ENCODE data around the gene SETD4. TPM values are rescaled to one million over a fixed set of nuclear protein-coding genes. Genes with fewer than 3 reads are reported as not detected.

The SETD4 gene
- total and polyA plus RNA-seq, 9 donors: 14.0 to 20.1 (median 15.1) TPM

GRCh38 chr21:36069713-36070583 is 9.6 kb upstream of the SETD4 start, which contains the start of gene CBR1:
Gene CBR1, plus strand, starts transcription at chr21:36070024. Its CDS starts 92 bp downstream, at chr21:36070116.
- under 1% methylated on average over 69 of the region's 71 CpGs for WGBS (ENCODE audit: insufficient coverage)
- peak; percentile 93 for DNase-seq
- peaks cover 16% of the 10 kb centered on the region for H3K36me3 ChIP-seq (ENCODE audit: control insufficient read depth, insufficient read depth, low read length)
- no peaks in the 10 kb centered on the region for H3K27me3 ChIP-seq (ENCODE audit: control insufficient read depth, insufficient read depth, low read length)
- H3K4me3 ChIP-seq (ENCODE audit: low read length): peak within 1 kb of the TSS; percentile 71
- peak within 1 kb of the TSS; percentile 67 for H3K27ac ChIP-seq (ENCODE audit: low read length)
- H3K9me3 ChIP-seq (replicated peaks; ENCODE audit: control insufficient read depth, low read depth, low read length): peaks cover 5% of the 10 kb centered on the region
- H3K4me1 ChIP-seq (ENCODE audit: control insufficient read depth, insufficient read depth, low read length): peaks cover 11% of the 10 kb centered on the region

GRCh38 chr21:36068748-36069398 is 8.5 kb upstream of the SETD4 start:
- Histone ChIP-seq H3K27ac (ENCODE audit: low read length) (no peak overlapping the region), H3K36me3 (ENCODE audit: control insufficient read depth, insufficient read depth, low read length) (peaks cover 16% of the 10 kb centered on the region), H3K27me3 (ENCODE audit: control insufficient read depth, insufficient read depth, low read length) (no peaks in the 10 kb centered on the region), H3K4me3 (ENCODE audit: low read length) (no peak overlapping the region), H3K4me1 (ENCODE audit: control insufficient read depth, insufficient read depth, low read length) (peaks cover 11% of the 10 kb centered on the region), H3K9me3 (replicated peaks; ENCODE audit: control insufficient read depth, low read depth, low read length) (peaks cover 5% of the 10 kb centered on the region)
- DNase-seq: no peak
- WGBS (ENCODE audit: insufficient coverage): 98% methylated on average over 4 of the region's 5 CpGs

GRCh38 chr21:36065497-36066036 is 5.2 kb upstream of the SETD4 start:
- H3K4me1 ChIP-seq (ENCODE audit: control insufficient read depth, insufficient read depth, low read length): peaks cover 9% of the 10 kb centered on the region
- H3K4me3 ChIP-seq (ENCODE audit: low read length): no peak overlapping the region
- no peak overlapping the region for H3K27ac ChIP-seq (ENCODE audit: low read length)
- peaks cover 5% of the 10 kb centered on the region for H3K9me3 ChIP-seq (replicated peaks; ENCODE audit: control insufficient read depth, low read depth, low read length)
- WGBS (ENCODE audit: insufficient coverage): 63% methylated on average over 1 of the region's 3 CpGs
- H3K27me3 ChIP-seq (ENCODE audit: control insufficient read depth, insufficient read depth, low read length): no peaks in the 10 kb centered on the region
- no peak for DNase-seq
- no peaks in the 10 kb centered on the region for H3K36me3 ChIP-seq (ENCODE audit: control insufficient read depth, insufficient read depth, low read length)

- H3K36me3 ChIP-seq (ENCODE audit: control insufficient read depth, insufficient read depth, low read length): no peaks in the 10 kb centered on the region
- no peak for DNase-seq
- WGBS (ENCODE audit: insufficient coverage): 100% methylated on average over 2 of the region's 4 CpGs
Observed at GRCh38 chr21:36064085-36064460, 3.7 kb upstream of the SETD4 start.

GRCh38 chr21:36063375-36064084 is 3.2 kb upstream of the SETD4 start:
- WGBS (ENCODE audit: insufficient coverage): 87% methylated on average over 13 of the region's 14 CpGs
- H3K36me3 ChIP-seq (ENCODE audit: control insufficient read depth, insufficient read depth, low read length): no peaks in the 10 kb centered on the region

More at GRCh38 chr21:36064085-36064460, 3.7 kb upstream of the SETD4 start:
- H3K27me3 ChIP-seq (ENCODE audit: control insufficient read depth, insufficient read depth, low read length): no peaks in the 10 kb centered on the region
- H3K4me1 ChIP-seq (ENCODE audit: control insufficient read depth, insufficient read depth, low read length): peaks cover 11% of the 10 kb centered on the region
- peaks cover 4% of the 10 kb centered on the region for H3K9me3 ChIP-seq (replicated peaks; ENCODE audit: control insufficient read depth, low read depth, low read length)
- H3K27ac ChIP-seq (ENCODE audit: low read length): no peak overlapping the region
- H3K4me3 ChIP-seq (ENCODE audit: low read length): no peak overlapping the region

GRCh38 chr21:36061445-36061844 is 1.1 kb upstream of the SETD4 start:
- DNase-seq: no peak
- WGBS (ENCODE audit: insufficient coverage): no CpG with 5 or more reads among the region's 2 CpGs
- H3K4me3 ChIP-seq (ENCODE audit: low read length): no peak overlapping the region

More at GRCh38 chr21:36063375-36064084, 3.2 kb upstream of the SETD4 start:
- no peak overlapping the region for H3K27ac ChIP-seq (ENCODE audit: low read length)
- H3K27me3 ChIP-seq (ENCODE audit: control insufficient read depth, insufficient read depth, low read length): no peaks in the 10 kb centered on the region
- no peak for DNase-seq
- H3K4me1 ChIP-seq (ENCODE audit: control insufficient read depth, insufficient read depth, low read length): peaks cover 12% of the 10 kb centered on the region
- no peaks in the 10 kb centered on the region for H3K9me3 ChIP-seq (replicated peaks; ENCODE audit: control insufficient read depth, low read depth, low read length)
- H3K4me3 ChIP-seq (ENCODE audit: low read length): no peak overlapping the region

GRCh38 chr21:36059823-36060158 is 535 bp downstream of the SETD4 start:
- WGBS (ENCODE audit: insufficient coverage): 0% methylated on average over 34 of the region's 34 CpGs
- peaks cover 12% of the 10 kb centered on the region for H3K4me1 ChIP-seq (ENCODE audit: control insufficient read depth, insufficient read depth, low read length)

More at GRCh38 chr21:36061445-36061844, 1.1 kb upstream of the SETD4 start:
- Histone ChIP-seq H3K4me1 (ENCODE audit: control insufficient read depth, insufficient read depth, low read length) (peaks cover 12% of the 10 kb centered on the region), H3K36me3 (ENCODE audit: control insufficient read depth, insufficient read depth, low read length) (peaks cover 12% of the 10 kb centered on the region), H3K9me3 (replicated peaks; ENCODE audit: control insufficient read depth, low read depth, low read length) (no peaks in the 10 kb centered on the region), H3K27ac (ENCODE audit: low read length) (no peak overlapping the region), H3K27me3 (ENCODE audit: control insufficient read depth, insufficient read depth, low read length) (no peaks in the 10 kb centered on the region)

GRCh38 chr21:36055551-36055950 is 4.8 kb downstream of the SETD4 start:
- no peak overlapping the region for H3K27ac ChIP-seq (ENCODE audit: low read length)
- H3K4me1 ChIP-seq (ENCODE audit: control insufficient read depth, insufficient read depth, low read length): peaks cover 8% of the 10 kb centered on the region
- H3K27me3 ChIP-seq (ENCODE audit: control insufficient read depth, insufficient read depth, low read length): no peaks in the 10 kb centered on the region
- H3K4me3 ChIP-seq (ENCODE audit: low read length): no peak overlapping the region
- 38% methylated on average over 1 of the region's 3 CpGs for WGBS (ENCODE audit: insufficient coverage)
- no peak for DNase-seq
- H3K36me3 ChIP-seq (ENCODE audit: control insufficient read depth, insufficient read depth, low read length): peaks cover 52% of the 10 kb centered on the region
- no peaks in the 10 kb centered on the region for H3K9me3 ChIP-seq (replicated peaks; ENCODE audit: control insufficient read depth, low read depth, low read length)

More at GRCh38 chr21:36059823-36060158, 535 bp downstream of the SETD4 start:
- Histone ChIP-seq H3K4me3 (ENCODE audit: low read length) (peak overlapping the region; percentile 69), H3K27ac (ENCODE audit: low read length) (peak overlapping the region; percentile 92), H3K27me3 (ENCODE audit: control insufficient read depth, insufficient read depth, low read length) (no peaks in the 10 kb centered on the region), H3K9me3 (replicated peaks; ENCODE audit: control insufficient read depth, low read depth, low read length) (no peaks in the 10 kb centered on the region), H3K36me3 (ENCODE audit: control insufficient read depth, insufficient read depth, low read length) (peaks cover 26% of the 10 kb centered on the region)
- DNase-seq: no peak

- Histone ChIP-seq H3K36me3 (ENCODE audit: control insufficient read depth, insufficient read depth, low read length) (peaks cover 63% of the 10 kb centered on the region), H3K27ac (ENCODE audit: low read length) (no peak overlapping the region), H3K27me3 (ENCODE audit: control insufficient read depth, insufficient read depth, low read length) (no peaks in the 10 kb centered on the region), H3K9me3 (replicated peaks; ENCODE audit: control insufficient read depth, low read depth, low read length) (no peaks in the 10 kb centered on the region), H3K4me1 (ENCODE audit: control insufficient read depth, insufficient read depth, low read length) (no peaks in the 10 kb centered on the region), H3K4me3 (ENCODE audit: low read length) (no peak overlapping the region)
- DNase-seq: no peak
- 86% methylated on average over 3 of the region's 3 CpGs for WGBS (ENCODE audit: insufficient coverage)
Observed at GRCh38 chr21:36053715-36054062, 6.6 kb downstream of the SETD4 start.
